ENCODE results near the gene NAV2.

Gene NAV2

DNA sequence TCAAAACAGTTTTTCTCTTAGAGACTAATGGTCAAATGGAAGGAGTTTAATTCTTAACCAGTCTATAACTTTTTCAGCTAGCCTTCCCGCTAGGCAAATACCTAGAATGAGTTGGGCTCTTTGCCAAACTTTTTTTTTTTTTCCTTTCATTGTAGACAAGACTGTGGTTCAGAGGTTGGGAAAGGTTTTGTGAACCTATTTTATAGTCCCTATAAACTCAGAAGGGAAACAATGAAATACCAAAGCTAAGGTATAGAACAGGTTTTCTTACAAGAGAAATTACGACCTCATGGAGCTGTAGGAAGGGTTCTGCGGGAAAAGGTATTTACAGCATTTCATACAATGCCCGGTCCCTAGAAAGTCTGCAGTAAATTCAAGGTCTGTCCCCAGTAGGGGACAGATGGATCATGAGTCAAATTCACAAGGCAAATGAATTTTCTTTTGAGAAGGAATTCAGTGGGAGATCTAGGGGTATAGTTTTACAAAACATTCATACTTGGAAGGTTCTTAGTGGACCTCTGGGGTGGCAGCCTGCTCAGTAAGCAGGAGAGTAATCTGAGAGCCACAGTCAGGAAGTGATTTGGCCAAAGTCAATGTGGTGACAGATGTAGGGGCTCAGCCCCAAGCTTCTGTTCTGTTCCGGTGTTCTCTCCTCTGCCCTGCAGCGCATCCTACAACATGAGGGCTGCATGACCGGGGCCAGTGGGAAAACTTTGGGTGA is 300.9 kb downstream of the NAV2 start:
- no peak for DNase-seq (ENCODE audit: low read depth, low spot score)
- Histone ChIP-seq H3K9me3 (ENCODE audit: low read depth, low read length) (no peaks in the 10 kb centered on the region), H3K9ac (ENCODE audit: insufficient read length) (no peak overlapping the region), H3K27ac (no peak overlapping the region), H3K36me3 (ENCODE audit: insufficient read depth, low read length) (no peaks in the 10 kb centered on the region), H3K4me3 (no peak overlapping the region)
- no peak for TF ChIP-seq EZH2 (IDR thresholded peaks at IDR 0.05)

GRCh38 chr11:20014067-20014402 is 301.4 kb downstream of the NAV2 start:
- no peak overlapping the region for H3K4me3 ChIP-seq
- no peaks in the 10 kb centered on the region for H3K36me3 ChIP-seq (ENCODE audit: insufficient read depth, low read length)
- no peak overlapping the region for H3K27ac ChIP-seq
- no peaks in the 10 kb centered on the region for H3K9me3 ChIP-seq (ENCODE audit: low read depth, low read length)
- TF ChIP-seq POLR2AphosphoS5 (IDR thresholded peaks at IDR 0.05; ENCODE audit: borderline replicate concordance, low read depth, low read length) (no peak), EZH2 (IDR thresholded peaks at IDR 0.05) (no peak), FOXP2 (optimal IDR thresholded peaks at IDR 0.05; ENCODE audit: control extremely low read depth, extremely low read length, insufficient read depth) (no peak)
- H3K9ac ChIP-seq (ENCODE audit: insufficient read length) = no peak overlapping the region
- DNase-seq (ENCODE audit: low read depth, low spot score) = no peak

DNA sequence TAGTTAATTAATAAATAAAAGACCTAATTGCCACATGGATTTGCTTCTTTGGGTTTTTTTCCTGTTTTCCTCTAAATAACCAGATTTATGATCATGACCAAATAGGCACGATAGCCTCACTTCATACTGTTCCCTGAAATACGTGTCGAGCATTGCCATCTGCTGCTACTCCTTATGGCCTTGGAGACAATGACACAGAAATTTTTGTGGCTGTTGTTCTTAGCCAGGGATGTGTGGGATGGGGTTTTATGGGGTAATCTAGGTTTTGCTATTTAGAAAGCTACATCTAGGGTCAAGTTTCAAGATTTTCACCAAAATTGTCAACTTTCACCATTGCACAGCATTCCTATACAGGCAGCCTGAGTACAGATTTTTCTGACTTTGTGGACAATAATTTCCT is 302.5 kb downstream of the NAV2 start:
- no peaks in the 10 kb centered on the region for H3K9me3 ChIP-seq (ENCODE audit: low read depth, low read length)
- no peak for TF ChIP-seq POLR2AphosphoS5 (IDR thresholded peaks at IDR 0.05; ENCODE audit: borderline replicate concordance, low read depth, low read length)
- TF ChIP-seq FOXP2 (optimal IDR thresholded peaks at IDR 0.05; ENCODE audit: control extremely low read depth, extremely low read length, insufficient read depth) = no peak
- no peak for TF ChIP-seq EZH2 (IDR thresholded peaks at IDR 0.05)
- H3K9ac ChIP-seq (ENCODE audit: insufficient read length) = no peak overlapping the region
- H3K36me3 ChIP-seq (ENCODE audit: insufficient read depth, low read length) = no peaks in the 10 kb centered on the region
- no peak overlapping the region for H3K4me3 ChIP-seq
- H3K27ac ChIP-seq = no peak overlapping the region
- no peak for DNase-seq (ENCODE audit: low read depth, low spot score)

DNA sequence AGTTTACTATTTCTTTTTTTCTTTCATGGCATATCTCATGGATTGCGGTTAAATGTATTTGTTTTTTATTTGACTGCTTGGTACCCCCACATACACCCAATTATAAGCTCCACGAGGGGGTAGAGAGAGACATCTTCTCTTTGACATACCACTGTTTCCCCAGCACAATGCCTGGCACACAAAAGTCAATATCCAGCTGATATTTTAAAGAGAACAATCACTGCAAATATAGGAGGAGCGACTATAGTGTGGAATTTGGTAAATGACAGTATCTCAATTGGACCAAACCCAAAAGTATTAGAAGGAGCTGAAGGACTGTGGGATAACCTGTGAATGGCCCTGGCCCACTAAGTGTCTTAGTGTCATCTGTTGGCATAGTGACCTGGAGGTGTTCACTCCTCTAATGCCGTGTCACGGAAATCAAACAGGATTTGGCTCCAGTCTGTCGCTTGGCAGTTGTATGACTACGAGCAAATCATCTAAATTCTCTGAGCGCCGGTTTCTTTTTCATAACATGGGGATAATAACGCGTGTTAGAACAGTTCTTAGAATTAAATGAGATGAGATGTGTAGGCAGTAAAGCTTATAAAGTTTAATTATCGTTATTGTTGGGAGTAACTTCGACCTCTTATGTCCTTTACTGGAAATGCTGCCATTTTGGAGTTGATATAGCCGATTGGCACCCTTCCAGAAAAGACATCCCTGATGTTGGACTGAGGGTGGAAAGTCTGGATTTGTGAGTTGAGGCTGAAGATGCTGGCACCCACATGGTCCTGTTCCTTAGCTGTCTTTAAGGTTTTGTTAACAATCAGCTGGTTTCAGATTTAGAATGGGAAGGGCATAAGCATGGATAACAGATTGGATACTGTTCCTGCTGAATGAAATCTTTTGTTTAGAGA is 303.1 kb downstream of the NAV2 start:
- H3K9ac ChIP-seq (ENCODE audit: insufficient read length) = no peak overlapping the region
- H3K4me3 ChIP-seq = no peak overlapping the region
- H3K9me3 ChIP-seq (ENCODE audit: low read depth, low read length) = no peaks in the 10 kb centered on the region
- no peak overlapping the region for H3K27ac ChIP-seq
- TF ChIP-seq POLR2AphosphoS5 (IDR thresholded peaks at IDR 0.05; ENCODE audit: borderline replicate concordance, low read depth, low read length) = no peak
- TF ChIP-seq EZH2 (IDR thresholded peaks at IDR 0.05) = no peak
- no peak for TF ChIP-seq FOXP2 (optimal IDR thresholded peaks at IDR 0.05; ENCODE audit: control extremely low read depth, extremely low read length, insufficient read depth)
- no peak for DNase-seq (ENCODE audit: low read depth, low spot score)
- no peaks in the 10 kb centered on the region for H3K36me3 ChIP-seq (ENCODE audit: insufficient read depth, low read length)

DNA sequence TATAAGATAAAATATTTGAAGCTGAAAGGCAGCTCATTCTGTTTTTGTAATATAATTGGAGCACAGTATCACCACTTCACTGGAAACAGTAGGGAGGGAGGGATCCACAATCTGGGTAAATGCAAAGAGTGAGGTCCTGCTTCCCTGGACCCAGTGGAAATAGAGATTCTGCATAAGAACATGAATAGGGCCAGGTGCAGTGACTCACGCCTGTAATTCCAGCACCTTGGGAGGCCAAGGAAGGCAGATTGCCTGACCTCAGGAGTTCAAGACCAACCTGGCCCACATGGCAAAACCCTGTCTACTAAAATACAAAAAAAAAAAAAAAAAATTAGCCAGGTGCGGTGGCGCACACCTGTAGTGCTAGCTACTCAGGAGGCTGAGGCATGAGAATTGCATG is 303.9 kb downstream of the NAV2 start:
- TF ChIP-seq EZH2 (IDR thresholded peaks at IDR 0.05) (no peak), FOXP2 (optimal IDR thresholded peaks at IDR 0.05; ENCODE audit: control extremely low read depth, extremely low read length, insufficient read depth) (no peak), POLR2AphosphoS5 (IDR thresholded peaks at IDR 0.05; ENCODE audit: borderline replicate concordance, low read depth, low read length) (no peak)
- Histone ChIP-seq H3K4me3 (no peak overlapping the region), H3K9ac (ENCODE audit: insufficient read length) (no peak overlapping the region), H3K36me3 (ENCODE audit: insufficient read depth, low read length) (no peaks in the 10 kb centered on the region), H3K9me3 (ENCODE audit: low read depth, low read length) (no peaks in the 10 kb centered on the region), H3K27ac (no peak overlapping the region)
- DNase-seq (ENCODE audit: low read depth, low spot score) = no peak

DNA sequence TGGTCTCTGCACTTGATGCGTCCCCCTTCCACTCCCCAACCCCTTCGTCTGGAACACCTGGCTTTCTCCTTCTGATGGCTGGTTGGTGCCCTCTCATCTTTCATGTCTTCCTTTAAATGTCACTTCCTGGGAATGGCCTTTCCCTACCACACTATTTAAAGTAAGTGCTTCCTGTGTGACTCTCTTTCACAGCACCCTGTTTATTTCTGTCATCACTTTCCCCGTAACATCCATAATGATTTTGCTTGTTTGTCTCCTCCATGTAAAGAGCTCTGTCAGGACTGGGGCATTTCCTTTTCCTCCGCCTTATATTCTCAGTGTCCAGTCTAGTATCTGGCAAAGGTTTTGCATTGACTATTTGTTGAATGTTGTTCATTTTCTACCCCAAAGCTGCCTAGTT is 304.7 kb downstream of the NAV2 start:
- H3K9me3 ChIP-seq (ENCODE audit: low read depth, low read length) = no peaks in the 10 kb centered on the region
- no peak for DNase-seq (ENCODE audit: low read depth, low spot score)
- TF ChIP-seq EZH2 (IDR thresholded peaks at IDR 0.05) = no peak
- no peak for TF ChIP-seq FOXP2 (optimal IDR thresholded peaks at IDR 0.05; ENCODE audit: control extremely low read depth, extremely low read length, insufficient read depth)
- TF ChIP-seq POLR2AphosphoS5 (IDR thresholded peaks at IDR 0.05; ENCODE audit: borderline replicate concordance, low read depth, low read length) = no peak
- no peaks in the 10 kb centered on the region for H3K36me3 ChIP-seq (ENCODE audit: insufficient read depth, low read length)
- no peak overlapping the region for H3K4me3 ChIP-seq
- no peak overlapping the region for H3K27ac ChIP-seq
- no peak overlapping the region for H3K9ac ChIP-seq (ENCODE audit: insufficient read length)

DNA sequence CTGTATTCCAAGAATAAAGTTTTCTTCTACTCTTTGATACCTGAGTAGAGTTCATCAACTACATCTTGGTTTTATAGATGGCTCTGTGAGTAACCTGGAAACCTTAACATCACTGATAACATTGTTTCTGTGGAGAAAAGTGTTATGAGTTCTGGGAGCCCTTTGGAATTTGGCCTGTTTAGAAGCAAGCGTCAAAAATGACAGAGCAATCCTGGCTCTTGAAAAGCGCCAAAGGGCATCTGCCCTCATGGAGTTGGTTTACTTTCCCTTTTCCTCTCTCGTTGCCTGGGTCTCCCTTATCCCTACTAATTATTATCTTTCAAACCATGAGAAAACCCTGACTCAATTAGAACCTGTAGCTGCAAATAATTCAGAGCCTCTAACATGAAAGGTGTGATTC is 307.6 kb downstream of the NAV2 start:
- TF ChIP-seq FOXP2 (optimal IDR thresholded peaks at IDR 0.05; ENCODE audit: control extremely low read depth, extremely low read length, insufficient read depth) (no peak), POLR2AphosphoS5 (IDR thresholded peaks at IDR 0.05; ENCODE audit: borderline replicate concordance, low read depth, low read length) (no peak), EZH2 (IDR thresholded peaks at IDR 0.05) (no peak)
- Histone ChIP-seq H3K9me3 (ENCODE audit: low read depth, low read length) (no peaks in the 10 kb centered on the region), H3K36me3 (ENCODE audit: insufficient read depth, low read length) (no peaks in the 10 kb centered on the region), H3K27ac (no peak overlapping the region), H3K4me3 (no peak overlapping the region), H3K9ac (ENCODE audit: insufficient read length) (no peak overlapping the region)
- DNase-seq (ENCODE audit: low read depth, low spot score) = no peak

DNA sequence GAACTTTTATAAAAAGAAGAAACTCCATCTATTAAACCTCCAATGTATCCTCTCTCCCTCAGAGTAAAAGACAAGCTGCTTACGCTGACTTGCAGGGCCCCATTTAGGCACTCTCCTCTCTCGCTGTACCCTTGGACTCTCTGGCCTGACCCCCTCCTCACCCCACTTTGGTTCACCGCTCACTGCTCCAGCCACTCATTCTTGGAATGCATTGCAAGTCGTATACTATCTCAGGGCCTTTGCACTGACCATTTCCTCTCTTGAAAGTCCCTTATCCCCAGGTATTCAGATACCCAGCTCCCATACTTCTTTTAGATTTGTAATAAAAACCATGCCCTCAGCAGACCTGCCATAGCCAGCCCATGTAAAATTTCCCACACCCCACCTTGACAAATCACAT is 308.1 kb downstream of the NAV2 start:
- Histone ChIP-seq H3K27ac (no peak overlapping the region), H3K9me3 (ENCODE audit: low read depth, low read length) (no peaks in the 10 kb centered on the region), H3K4me3 (no peak overlapping the region), H3K9ac (ENCODE audit: insufficient read length) (no peak overlapping the region), H3K36me3 (ENCODE audit: insufficient read depth, low read length) (no peaks in the 10 kb centered on the region)
- TF ChIP-seq POLR2AphosphoS5 (IDR thresholded peaks at IDR 0.05; ENCODE audit: borderline replicate concordance, low read depth, low read length) = no peak
- no peak for TF ChIP-seq FOXP2 (optimal IDR thresholded peaks at IDR 0.05; ENCODE audit: control extremely low read depth, extremely low read length, insufficient read depth)
- TF ChIP-seq EZH2 (IDR thresholded peaks at IDR 0.05) = no peak
- no peak for DNase-seq (ENCODE audit: low read depth, low spot score)

All from SK-N-MC (cell line).